ENCODE data around the gene UTP3.
"Not testable (repeated sequence)": the region's sequence is repeated elsewhere in the genome, so short reads cannot be mapped to it uniquely, and the experiment has no call there.

The UTP3 gene

DNA sequence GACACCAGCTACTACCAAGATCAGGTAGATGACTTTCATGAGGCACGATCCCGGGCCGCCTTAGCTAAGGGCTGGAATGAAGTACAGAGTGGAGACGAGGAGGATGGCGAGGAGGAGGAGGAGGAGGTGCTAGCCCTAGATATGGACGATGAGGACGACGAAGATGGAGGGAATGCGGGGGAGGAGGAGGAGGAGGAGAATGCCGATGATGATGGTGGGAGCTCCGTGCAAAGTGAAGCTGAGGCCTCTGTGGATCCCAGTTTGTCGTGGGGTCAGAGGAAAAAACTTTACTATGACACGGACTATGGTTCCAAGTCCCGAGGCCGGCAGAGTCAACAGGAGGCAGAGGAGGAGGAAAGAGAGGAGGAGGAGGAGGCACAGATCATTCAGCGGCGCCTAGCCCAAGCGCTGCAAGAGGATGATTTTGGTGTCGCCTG is 481 bp downstream of the UTP3 start:
- DNase-seq = peak in 1 of 2 experiments; percentile 3

DNA sequence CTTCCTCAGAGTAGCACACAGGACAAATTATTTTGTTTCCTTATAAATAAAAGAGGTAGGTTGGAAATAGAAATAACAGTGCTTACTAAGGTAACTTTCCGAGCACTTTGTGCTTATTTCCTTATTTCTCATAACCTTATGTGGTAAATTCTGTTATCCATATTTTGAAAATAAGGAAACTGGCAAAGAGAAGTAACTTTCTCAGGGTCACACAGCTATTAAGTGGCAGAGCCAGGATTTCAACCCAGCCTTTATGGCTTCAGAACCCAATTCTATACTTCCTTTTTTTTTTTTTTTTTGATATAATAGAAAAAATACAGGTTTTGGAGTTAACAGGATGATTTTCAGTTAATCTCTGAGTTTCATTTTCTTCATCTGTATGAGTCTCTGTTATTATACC is 3.3 kb downstream of the UTP3 start:
- DNase-seq = no peak

DNA sequence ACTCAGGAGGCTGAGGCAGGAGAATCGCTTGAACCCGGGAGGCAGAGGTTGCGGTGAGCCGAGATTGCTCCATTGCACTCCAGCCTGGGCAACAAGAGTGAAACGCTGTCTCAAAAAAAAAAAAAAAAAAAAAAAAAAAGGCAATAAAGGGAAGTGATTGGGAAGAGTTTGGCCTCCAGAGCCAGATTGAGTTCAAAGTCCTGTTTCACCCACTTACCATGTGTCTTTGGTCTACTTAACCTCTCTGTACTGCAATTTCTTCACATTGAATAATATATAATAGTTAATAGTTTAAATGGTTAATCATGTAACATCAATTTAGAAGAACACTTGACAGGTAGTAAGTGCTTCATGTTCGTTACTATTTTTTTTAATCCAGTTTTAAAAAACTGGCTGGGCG is 6.3 kb downstream of the UTP3 start:
- not testable (repeated sequence) for DNase-seq

DNA sequence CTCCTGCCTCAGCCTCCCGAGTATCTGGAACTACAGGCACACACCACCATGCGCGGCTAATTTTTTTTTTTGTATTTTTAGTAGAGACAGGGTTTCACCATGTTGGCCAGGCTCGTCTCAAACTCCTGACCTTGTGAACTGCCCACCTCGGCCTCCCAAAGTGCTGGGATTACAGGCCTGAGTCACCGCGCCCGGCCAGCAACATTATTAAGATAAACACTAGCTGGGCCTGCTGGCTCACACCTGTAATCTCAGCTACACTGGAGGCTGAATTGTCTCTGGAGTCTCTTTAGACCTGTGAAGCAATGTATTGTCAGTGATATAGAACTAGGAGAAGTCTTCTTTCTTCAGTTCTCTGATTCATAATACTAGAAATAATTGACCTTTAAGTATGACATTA is 10.1 kb downstream of the UTP3 start:
- not testable (repeated sequence) for DNase-seq

DNA sequence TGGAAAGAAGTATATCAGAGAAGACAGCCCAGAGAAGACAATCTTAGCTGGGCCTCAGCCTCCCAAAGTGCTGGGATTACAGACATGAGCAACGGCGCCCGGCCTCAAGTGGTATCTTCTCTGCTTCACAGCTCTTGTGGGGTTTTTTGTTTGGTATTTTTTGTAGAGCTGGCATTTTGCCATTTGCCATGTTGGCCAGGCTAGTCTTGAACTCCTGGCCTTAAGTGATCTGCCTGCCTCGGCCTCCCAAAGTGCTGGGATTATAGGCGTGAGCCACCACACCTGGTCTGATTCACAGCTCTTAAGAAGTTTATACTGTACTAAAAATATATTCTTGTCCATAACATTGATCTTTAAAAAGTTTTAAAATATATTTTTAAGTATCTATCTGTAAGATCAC is 12.4 kb downstream of the UTP3 start:
- no peak for DNase-seq

DNA sequence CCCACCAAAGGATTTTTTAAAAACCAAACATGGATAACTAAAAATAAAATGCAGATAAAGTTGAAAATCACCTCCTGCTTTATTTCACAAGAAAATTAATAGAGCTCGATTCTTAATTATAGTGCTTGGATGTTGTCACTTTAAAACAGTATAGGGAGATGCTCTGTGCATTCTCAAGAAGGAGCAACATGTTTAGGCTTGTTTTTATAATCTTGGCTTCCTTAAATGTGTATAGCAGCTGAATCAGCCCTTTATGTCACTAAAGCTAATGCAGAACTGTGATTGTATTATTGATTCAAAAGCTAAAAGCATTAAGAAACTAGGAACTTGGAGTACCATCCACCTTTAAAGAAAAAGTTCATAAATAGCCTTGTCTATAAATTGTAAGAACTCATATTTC is 12.9 kb downstream of the UTP3 start:
- no peak for DNase-seq

DNA sequence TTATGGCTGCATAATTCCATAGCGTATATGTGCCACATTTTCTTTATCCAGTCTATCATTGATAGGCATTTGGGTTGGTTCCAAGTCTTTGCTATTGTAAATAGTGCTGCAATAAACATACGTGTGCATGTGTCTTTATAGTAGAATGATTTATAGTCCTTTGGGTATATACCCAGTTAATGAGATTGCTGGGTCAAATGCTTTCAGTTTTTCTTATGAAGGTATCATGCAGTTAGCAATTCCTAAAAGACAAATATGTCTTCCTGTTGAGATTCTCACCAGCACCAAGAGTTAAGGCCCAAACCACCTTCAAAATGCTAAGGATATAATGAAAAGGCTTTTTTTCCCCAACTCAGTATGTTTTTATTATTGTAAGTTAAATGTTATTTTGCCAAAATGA is 14.3 kb downstream of the UTP3 start:
- DNase-seq = not testable (repeated sequence)

DNA sequence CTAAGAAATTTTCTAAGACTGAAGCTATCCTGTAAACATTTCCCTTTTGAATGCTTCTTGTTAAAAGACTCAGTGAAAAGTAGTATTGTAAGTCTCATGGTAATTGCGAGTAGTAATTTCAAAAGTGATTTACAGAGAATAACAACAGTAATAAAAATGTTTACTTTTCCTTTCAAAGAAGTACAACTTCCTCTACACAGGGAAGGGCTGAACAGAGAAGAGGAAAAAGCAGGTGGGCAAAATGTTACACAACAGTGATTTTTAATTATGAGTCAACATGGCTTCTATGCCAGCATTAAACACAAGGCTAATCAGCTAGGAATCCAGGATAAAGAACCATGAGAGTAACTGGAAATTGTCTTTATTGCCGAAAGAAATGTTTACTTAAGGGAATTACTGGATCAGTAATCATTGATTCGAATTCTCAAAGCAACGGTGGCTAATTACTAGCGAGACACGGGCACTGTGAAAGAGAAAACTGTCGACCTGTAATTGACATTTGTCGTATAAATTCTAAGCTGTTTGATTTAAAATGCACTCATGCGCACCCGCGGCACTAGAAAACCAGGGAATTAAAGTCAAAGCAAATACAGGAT is 15.4 kb downstream of the UTP3 start:
- peak in 1 of 2 experiments; percentile 39 for DNase-seq

DNA sequence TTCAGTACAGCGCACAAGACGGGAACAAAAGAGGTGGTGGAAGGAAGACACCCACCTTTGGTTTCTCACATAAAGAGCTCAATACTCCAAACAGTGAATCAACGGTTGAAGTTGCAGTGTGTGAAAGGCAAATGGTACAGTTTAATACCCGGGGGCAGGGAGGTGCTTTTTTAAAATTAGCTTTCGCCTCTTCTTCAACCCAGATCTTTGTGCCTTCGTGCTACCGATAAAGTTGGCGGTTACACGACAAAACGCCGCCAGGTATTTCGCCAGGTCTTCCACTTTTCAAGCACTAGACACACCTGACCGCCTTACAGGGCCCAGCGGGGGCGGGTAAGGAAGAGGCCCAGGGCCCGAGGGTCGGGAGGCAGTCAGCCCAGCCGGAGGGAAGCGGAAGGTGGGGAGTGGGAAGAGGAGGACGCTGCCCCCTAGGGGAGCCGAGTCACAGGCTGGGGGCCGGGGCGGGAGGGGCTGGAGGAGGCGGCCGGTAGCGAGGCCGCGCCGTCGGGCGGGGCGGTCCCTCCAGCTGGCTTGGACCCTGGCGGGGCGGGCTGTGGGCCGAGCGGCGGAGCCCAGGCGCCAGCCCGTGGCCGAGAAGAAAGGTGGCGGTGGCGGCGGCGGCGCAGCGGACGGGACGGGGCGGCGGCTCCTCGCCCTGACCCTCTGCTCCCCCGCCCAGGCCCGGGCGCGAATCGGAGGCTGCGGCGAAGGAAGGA is 16.0 kb downstream of the UTP3 start:
- DNase-seq = peak; percentile 68 to 78

DNA sequence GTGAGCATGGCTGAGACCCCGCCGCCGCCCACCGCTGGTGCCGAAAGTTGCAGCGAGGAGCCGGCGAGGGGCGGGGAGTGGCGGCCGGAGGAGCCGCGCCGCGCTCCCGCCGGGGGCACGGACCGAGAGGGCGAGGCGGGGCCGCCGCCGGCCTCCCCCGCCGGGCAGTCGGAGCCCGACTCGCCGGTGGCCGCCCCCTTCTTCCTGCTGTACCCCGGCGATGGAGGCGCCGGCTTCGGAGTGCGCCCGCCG is 16.5 kb downstream of the UTP3 start:
- no peak for DNase-seq

DNA sequence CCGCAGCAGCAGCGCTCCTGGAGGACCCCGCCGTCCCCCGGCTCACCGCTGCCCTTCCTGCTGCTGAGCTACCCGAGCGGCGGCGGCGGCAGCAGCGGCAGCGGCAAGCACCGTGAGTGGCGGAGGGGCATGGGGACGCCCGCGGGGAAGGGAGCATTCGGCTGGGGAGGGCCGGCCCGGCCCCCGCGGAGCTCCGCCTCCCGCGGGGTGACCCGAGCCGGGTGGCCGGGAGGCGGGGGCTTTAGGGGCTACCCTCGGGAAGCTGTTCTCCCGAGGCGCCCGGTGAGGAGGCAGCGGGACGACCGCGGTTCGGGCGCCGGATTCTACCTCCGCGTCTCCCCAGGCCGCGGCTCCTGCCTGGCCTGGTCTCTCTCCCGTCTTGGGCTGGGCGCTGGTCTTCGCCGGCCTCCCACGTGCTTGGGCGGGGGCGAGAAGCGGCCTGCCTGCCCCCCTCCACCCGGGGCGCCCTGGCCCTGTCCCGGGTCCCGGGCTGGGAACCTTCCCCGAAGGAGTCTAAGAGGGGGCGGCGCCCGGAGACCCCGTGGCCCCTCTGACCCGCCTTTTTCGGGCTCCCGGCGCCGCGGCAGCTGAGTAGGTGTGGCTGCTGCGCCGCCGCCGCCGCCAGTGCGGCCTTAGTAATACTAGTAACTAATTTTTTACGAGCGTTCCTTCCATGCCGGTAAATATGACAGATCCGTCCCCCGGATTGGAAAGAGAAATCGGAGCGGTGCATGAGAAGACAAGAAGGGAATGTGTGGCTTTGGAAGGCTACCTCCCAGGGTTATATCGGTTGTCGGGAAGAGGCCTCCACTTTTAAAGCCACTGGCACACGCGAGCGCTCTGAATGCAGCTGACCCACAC is 17.1 kb downstream of the UTP3 start:
- peak; percentile 21 to 59 for DNase-seq

DNA sequence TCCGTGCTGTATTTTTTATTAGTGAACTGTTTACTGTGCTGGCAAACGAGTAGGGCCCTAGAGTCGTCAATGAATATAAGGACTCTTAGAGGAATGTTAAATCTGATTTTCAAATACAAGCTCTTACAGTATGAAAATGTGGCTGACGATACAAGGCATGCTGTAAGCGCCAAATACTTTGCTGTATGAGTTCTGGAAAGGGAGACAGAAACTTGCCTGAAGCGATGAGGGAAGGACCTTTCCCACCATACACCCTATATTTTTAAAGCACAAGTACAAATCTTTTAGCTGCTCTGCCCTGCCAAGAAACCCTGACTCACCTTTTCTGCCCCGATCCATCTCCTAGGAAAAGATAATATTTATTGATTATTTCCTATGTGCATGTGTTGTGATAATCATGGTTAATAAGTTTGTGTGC is 17.7 kb downstream of the UTP3 start:
- peak in 1 of 2 experiments; percentile 21 for DNase-seq

DNA sequence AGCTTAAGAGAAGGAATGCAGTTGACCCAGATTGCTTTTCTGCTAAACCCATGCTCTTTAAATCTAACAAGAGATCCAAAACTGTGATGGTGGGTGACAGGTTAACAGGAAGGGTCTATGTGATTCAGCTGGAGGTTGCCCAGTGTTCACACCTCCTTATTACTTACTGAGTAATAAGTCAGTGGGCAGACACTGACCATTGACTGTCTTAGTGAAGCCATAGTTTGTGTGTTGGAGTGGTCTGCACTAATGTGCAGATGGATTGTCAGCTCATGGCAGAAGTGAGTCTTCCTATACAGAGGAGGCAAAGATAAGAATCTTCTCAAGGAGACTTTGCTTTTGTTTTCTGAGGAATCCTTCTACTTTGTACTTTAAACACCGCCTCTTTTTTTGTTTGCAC is 18.2 kb downstream of the UTP3 start:
- no peak for DNase-seq

DNA sequence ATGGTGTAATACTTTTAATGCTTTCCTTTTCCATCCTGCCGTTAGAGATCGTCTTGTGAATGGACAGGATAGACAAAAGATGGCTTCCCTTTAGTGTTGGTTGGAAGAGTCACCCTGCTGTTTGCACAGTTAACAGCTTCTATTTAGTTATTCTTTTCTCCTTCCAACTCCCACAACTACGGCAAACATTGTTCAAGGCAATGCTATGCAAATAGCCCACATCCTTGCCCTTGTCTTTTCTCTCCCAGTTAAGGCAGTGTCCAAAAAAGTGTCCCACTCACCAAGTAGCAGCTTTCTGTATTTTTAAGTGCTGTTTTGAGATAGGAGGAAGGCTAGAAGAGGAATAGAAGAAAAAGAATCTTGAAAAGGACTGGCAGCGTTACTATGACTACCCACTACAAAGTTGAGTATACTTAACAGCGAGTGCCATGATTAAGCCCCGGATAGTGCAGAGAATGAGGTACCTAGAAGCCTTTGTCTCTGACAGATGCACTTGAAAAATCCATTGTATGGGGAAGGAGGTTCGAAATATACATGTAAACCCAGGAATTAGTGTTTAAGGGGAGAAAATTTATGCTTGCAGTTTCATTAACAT is 21.4 kb downstream of the UTP3 start:
- no peak for DNase-seq

DNA sequence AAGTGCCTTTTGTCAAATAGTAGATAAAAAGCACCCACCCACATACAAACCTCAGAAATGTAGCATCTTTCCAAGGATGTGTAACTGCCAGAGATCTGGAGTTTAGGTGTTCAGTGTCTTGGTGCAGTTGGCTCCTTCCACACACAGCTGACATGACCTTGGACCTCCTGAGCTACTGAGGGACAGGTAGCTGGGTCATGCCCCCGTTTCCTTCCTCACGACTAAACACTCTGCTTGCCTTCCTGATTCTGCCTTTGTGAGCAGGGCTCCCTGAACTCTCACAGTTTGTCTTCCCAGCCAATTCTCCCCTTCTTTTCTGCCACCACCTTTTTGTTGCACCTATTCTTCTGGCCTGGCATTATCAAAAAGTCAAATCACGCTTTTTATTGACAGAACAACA is 23.3 kb downstream of the UTP3 start:
- DNase-seq = no peak

DNA sequence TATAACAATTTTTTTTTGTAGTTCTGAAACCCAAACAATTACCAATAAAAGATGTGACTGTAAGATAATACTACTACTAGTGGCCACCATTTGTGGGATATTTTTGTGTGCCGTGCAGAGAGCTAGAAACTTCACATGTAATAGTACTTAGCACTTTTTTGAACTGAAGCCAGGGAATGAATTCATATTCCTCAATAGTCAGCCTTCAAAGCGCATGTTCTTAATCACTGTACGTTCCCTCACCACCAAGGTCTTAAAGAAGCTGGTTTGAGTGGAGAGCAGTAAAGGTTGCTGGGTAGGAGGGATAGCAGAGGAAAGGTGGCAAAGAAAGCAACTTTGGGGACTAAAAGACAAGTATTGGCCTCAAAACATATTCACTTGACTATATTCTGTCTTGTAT is 23.8 kb downstream of the UTP3 start:
- DNase-seq = no peak

DNA sequence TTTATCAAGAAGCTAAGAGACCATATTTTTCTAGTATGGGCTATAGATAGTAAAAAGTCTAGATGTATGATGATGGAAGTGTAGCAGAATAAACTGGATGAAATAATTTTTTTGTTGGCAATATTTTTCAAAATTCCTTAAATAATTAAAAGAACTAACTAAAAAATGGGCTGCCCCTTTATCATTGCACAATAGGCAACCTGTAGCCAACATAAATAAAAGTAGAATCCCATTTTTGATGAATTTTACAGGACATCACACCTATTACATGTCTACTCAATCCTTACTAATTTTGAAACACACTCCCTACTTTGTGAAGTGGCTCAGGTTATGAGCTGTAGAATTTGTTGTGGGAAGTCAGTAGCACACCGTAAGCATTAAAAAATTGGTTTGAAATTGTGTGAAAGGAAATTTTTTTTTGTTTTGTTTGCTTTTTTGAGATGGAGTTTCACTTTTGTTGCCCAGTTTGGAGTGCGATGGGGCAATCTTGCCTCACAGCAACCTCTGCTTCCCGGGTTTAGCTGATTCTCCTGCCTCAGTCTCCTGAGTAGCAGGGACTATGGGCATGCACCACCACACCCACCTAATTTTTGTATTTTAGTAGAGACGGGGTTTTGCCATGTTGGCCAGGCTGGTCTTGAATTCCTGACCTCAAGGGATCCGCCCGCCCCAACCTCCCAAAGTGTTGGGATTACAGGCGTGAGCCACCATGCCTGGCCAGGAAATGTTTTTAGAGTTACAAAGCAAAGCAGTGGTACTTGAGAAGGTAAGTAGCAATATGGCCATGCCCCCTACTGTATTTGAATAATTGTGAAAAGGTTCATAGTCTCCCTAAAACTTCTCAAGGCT is 24.5 kb downstream of the UTP3 start:
- DNase-seq = no peak

DNA sequence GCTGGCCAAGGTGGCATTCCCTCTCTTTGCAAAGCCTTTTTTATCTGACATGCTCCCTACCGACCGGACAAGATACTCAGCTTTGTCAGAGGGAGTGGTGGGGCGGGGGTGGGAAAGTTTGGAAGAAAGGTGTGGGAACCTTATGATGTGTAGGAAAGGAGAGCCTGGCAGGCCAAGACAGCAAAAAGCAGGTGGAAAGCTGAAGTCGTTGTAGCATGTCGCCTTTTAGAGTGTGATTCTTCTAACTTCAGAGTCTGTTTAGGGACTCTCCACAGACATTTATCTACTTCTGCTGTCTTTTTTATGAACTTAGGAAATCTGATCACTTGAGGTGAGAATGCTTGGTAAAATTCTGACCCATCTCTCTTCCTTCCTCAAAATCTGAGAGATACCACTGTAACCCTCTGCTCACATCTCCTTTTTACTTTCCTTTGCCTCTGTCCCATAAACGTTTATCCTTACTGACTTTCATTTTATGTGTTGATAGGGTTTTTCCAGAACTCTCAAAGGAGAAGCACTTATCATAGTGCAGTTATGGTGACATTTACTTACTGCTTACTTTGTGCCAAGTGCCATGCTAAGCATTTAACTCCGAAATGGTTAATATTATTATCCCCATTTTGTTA is 25.2 kb downstream of the UTP3 start:
- DNase-seq = no peak

DNA sequence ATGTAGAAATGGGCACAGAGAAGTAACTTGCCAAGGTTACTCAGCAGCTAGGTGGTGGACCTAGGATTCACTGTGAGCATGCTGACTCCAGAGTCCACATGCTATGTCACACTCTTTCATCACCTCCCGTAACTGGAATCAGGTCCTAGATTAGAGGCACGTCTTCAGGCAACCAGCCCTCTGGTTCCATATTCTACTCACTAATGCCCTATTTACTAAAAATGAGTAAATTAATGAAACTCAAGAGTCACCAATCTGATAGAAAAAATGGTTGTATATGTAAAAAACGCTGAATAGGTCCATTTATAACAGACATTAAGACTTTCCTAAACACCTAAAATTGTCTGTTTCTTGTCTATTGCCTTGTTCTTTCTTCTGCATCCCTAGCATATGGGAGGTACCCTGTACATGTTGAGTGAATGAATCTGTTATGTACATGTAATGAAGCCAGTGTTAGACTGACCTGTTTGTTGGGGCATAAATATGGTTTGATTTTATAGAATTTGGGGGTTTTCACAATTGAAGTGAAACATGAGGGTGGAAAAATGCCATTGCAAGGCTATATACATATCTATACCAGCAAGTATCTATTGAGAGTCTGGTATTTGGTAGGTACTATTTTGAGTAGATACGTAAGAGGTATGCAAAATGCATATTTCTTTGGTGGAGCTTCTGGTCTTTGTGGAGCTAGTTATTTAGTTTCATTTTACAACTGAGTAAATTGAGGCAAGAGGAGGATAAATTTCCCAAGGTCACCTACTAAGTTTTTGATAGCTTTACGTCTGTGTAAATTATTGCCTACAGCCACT is 26.0 kb downstream of the UTP3 start:
- no peak for DNase-seq

DNA sequence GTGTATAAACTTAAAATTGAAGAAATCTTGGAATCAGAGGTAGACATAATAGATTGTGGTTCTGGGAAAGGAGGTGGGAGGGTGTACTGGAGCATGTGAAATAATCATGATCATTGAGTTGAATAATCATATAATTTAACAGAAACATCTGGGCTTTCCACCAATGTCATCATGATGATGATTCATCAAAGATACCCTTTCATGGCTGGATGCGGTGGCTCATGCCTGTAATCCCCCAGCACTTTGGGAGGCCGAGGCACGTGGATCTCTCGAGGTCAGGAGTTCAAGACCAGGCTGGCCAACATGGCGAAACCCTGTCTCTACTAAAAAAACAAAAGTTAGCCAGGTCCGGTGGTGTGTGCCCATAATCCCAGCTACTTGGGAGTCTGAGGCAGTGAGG is 26.8 kb downstream of the UTP3 start:
- no peak for DNase-seq

DNA sequence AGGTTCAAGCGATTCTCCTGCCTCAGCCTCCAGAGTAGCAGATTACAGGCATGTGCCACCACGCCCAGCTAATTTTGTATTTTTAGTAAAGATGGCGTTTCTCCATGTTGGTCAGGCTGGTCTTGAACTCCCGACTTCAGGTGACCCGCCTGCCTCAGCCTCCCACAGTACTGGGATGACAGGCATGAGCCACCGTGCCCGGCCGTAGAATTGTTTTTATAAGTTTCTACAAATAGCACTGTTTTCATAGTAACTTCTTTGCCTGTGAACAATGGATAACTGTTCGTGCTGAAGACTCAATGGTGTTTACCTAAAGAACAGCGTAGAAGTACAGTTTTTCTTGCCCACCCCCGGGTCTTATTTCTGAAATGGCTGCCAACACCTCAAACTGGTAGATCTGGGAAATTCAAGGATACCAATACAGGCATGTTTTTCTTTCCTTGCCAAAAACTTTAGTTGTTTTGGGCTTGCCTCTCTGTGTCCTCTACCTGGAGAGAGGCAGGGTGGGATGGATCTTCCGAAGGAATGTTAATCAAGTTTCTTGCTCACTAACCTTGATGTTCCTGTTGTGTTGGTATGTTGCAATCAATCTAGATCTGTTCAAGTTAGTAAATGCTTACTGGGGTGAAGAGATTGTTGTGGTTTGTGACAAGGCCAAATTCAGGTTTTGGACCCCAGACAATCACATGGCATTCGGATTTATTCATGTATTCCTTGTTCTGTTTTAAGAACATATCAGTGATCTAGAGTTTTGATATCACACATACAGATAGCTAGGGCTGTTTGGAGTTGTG is 30.7 kb downstream of the UTP3 start:
- no peak for DNase-seq

Measured in NCI-H524 (cell line).